NCI-H2196 (cell line): Measurements from ENCODE around the gene ARHGAP24.

ENCODE experiments used
- DNase-seq: peaks from one replicate; lab custom pipeline; 2025; ENCODE audit not compliant: unreplicated experiment; lab: John Stamatoyannopoulos, UW

The ARHGAP24 gene

DNA sequence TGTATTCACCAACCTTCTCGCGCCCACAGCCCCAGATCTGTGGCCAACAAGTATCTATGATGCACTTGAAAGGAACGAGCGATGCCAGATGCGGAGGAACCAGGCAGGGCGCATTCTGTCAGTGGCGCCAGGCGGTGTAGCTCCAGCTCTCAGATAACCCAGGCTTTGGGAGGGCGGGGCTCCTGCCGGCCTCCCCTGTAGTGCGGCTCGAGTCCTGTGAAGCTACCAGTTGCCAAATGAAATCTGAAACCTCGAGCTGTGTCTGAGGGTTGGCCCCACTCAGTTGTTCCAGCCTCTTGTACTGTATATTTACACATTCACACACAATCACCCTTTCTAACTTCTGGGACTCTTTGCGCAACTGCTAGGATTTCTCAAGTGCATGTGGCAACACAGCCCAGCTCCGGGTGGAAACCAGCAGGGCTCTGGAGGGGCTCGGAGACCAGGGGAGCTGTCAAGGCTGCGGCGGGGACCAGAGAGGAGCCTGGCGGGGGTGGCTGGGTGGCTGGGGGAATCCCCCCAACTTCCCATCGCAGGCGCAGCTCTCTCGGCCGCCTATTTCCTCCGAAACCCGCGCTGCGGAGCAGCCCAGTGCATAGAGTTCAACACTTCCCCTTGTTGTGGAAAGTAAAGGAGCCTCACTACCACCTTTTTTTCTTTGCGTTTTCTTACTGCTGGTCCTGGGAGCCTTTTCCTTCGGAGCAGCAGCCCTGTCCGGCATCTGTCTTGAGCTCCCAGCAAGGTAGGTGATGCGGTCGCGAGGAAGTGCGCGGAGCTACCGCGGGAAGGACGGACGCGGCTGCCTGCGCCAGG lies at the start of gene ARHGAP24:
Gene ARHGAP24, plus strand, starts transcription at position 333 of the 813 bp plus-strand sequence.
- peak; percentile 84 for DNase-seq

GRCh38 chr4:85426366-85426765 lies 48.6 kb upstream of the ARHGAP24 start:
- no peak for DNase-seq

GRCh38 chr4:85427123-85427522 lies 47.8 kb upstream of the ARHGAP24 start:
- no peak for DNase-seq

GRCh38 chr4:85430226-85430625 lies 44.7 kb upstream of the ARHGAP24 start:
- DNase-seq, result no peak

DNA sequence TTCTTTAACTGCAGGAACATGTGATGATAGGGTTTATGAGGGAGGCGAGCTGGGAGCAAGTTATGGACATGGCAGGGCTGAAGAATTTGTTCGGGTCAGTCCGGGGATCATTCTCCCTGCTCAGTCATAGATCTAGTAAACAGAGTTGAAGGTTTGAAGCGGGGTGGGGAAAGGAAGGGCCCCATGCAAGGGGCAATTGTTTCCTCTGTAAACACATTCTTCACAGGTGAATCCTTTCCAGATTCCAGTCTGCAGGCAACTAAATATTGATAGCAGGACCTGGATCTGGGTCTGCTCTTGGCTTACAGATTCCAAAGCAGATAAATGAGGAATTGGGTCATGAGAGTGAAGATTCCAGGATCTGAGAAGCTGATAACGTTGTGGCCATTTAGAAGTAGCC lies 44.3 kb upstream of the ARHGAP24 start:
- DNase-seq, result no peak

GRCh38 chr4:85431156-85431555 lies 43.8 kb upstream of the ARHGAP24 start:
- no peak for DNase-seq

DNA sequence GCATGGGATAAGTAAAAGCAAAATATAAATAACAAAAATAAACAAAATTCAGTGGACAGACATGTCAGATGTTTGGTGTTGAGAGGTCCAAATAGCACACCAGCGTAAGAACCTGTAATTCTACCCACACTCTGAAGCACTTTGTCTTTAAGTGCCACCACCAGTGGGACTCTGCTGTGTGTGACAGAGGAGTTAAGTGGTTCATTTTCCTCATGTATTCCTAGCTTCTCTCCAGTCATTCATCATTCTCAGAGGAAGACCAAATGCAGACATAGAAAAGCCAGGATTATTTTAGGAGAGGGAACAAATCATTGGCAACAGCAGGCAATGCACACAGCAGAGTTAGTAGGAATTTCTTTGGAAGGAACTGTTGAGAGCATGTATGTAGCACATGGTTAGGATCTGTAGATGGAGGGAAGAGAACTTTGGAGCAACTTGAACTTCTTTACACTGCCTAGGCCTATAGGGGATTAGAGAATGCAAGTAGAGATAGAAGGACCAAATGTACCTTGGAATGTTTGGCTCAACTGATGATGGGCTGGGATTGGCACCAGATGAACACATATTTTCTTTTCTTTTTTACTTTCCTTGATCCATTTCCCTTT lies 43.0 kb upstream of the ARHGAP24 start:
- no peak for DNase-seq

DNA sequence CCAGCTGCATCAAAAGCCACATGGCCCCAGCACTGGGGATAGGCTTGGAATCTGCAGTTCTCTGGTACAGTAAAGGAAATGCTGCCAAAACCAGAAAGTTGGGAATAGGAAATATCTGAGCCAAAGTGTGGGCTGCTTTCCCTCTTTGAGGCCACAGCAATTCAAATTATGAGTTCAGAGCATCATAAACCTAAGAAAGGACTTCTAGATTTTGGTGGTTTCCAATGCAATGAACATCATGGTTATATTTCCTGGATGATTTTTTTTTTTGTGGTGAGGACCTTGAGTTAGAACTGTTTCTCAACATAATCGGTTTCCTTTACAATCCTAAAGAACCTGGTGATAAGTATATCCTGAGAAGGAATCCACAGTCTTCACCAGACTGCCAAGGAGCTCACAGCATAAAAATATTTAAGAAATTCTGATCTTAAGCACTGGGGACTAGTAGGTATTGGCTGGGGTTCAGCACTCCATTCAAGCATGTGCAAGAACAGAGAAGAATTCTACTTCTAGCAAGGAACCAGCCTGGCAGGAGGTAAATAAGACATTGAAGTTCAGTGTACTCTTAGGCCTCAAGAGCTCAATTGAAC lies 29.8 kb upstream of the ARHGAP24 start:
- no peak for DNase-seq

DNA sequence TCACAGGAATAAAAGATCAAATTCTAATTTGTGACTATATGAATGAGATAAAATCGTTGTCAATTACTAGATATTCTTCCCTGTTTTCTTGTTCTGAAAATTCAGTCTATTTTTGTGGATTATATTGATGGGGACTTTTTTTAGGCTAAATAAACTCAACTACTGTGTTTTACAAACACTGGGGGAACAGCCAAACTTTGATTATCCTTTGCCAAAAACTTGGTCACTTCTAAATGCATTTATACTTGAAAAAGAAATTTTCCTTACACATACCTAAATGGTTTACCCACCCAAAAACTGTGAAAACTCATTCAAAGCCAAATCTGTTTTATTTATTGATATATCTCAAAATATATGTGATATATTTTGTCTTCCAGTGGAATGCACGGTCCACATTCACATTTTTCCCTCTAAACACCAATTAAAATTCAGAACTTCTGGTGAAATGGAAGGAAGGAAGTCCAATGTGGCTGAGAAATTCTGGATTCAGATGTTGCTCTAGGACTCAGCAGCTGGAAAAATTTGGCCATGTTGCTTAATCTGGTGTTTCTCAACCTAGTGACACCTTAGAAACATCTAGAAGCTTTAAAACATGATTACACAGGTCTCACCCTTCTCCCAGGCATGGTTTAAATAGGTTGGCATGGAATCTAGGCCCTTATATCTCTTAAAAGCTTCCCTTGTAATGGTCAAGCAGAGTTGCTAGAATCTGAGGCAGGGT lies 28.6 kb upstream of the ARHGAP24 start:
- DNase-seq, result no peak

- no peak for DNase-seq
Measured at GRCh38 chr4:85448906-85449890, 25.8 kb upstream of the ARHGAP24 start.

DNA sequence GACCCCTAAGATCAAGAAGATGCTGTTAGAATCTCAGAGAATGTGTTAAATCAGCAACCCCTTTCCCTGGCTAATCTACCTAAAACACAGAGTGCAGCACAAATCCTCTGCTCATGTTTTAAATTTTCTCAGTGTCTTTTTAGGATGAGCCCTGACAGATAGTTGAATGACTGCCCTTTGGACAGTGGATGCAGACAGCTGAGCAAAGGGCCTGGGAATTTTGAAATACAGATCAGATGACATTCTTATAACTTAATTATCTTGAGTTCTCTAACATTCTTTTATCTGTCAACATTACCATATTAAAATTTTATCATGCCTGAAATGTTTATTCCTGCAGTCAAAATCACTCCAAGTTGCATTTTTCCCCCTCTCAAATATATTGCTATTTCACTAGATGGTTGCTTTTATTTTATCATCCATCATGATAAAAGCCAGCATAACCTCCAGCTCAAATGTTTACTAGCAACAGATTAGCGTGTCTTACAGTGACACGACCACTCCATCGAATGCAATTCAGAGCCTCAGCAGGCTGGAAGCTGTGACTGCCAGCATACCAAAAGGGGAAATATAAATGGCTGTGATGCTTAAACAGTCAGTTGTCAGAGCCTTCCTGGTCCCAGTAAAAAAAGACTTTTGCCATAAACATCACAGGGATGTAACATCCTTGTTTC lies 22.8 kb upstream of the ARHGAP24 start:
- no peak for DNase-seq

- DNase-seq, result no peak
Measured at GRCh38 chr4:85455942-85456341, 19.0 kb upstream of the ARHGAP24 start.

DNA sequence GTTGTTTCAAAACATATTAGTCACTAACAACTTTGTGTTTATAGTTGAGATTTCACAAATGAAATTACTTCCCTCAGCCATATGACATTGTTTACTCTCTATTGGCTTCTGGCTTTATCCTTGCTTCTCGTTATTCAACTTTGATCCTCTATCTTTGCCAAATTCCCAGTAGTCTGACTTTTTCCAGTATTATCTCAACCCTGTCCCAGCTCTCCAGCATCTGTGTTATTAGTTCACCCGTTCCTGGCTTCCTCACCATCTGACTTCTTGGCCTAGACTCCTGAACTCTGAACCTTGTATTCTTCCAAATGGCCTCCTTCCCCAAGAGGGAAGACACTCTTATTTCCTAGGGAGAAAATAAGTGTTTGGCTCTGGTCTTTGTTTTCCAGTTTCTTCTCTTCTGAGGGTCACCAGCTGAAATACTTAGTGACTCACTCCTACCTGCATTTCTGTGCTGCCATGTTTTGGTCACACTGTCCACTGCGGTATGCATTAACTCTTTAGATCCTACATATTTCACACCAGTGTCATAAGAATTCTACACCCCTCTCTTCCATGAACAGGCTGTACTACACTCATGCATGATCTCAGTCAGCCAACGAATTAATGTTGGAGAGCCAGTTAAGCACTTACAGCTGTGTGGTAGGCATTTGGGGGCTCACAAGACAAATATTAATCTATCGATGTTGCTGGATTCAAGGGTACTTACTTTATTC lies 17.0 kb upstream of the ARHGAP24 start:
- no peak for DNase-seq

- DNase-seq, result no peak
Measured at GRCh38 chr4:85459736-85460135, 15.2 kb upstream of the ARHGAP24 start.

GRCh38 chr4:85474356-85474755 lies 594 bp upstream of the ARHGAP24 start:
- no peak for DNase-seq

- no peak for DNase-seq
Measured at GRCh38 chr4:85475631-85476233, 782 bp downstream of the ARHGAP24 start.

DNA sequence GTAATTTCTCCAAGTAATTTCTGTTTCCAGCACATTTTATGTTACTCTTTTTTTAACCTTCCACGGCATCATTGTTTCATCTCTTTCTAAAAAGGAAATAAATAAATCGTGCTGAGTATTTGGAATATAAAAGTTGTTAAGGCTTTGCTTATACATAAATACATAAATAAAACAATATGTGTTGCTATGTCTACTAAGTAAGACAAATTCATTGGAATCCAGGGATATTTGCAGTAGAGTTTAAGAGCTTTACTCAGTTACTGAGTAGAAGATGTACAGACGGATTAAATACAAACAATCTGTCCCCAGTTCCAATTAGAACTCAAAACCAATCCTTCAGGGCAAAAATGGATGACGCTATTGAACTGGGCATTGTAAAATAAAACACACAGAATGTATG lies 1.4 kb downstream of the ARHGAP24 start:
- no peak for DNase-seq

DNA sequence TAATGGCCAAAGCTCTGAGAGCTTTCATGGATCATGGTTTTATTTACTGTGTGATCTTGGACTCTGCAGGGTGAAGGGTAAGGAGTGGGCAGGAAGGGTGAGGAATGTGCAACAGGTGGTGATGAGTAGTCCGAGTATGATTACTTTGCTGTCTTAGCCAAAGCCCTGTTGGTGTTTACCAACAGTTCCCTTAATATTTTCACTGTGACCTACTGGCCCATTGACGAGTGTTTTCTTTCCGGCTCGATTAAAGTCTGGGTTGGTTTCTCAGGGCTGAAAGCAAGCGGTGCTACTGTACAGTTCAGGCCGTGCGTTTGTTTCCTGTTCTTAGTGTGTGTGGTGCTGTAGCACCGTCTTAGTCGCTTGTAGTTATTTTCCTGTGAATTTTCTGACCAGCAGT lies 2.6 kb downstream of the ARHGAP24 start:
- DNase-seq, result no peak

GRCh38 chr4:85478576-85478975 lies 3.6 kb downstream of the ARHGAP24 start:
- DNase-seq, result no peak
